GM23248 (cell line): Measurements from ENCODE around the gene CHST11. TPM values are rescaled to one million over a fixed set of nuclear protein-coding genes. Genes with fewer than 3 reads are reported as not detected.

Experiments
- DNase-seq: peaks from one replicate; pipeline ENCODE4 v3.0.0-alpha.2; 2015
- H2AFZ ChIP-seq: fragments of 200-600 bp; sonication (generic); 2 replicates; pipeline ENCODE4 v1.6.1; 2016; ENCODE audit warnings: antibody characterized with exemption
- H3F3A ChIP-seq: fragments of 200-600 bp; sonication (generic); 2 replicates; pipeline ENCODE4 v1.6.1; 2016; ENCODE audit warnings: mild to moderate bottlenecking, antibody characterized with exemption, mixed run types; ENCODE audit not compliant: insufficient read depth
- H3K27ac ChIP-seq: fragments of 200-600 bp; sonication (generic); 2 replicates; pipeline ENCODE4 v1.5.1; 2016; ENCODE audit warnings: mild to moderate bottlenecking
- H3K27me3 ChIP-seq: fragments of 200-600 bp; sonication (generic); replicated peaks from 2 replicates; pipeline ENCODE4 v1.6.1; 2016; ENCODE audit warnings: mild to moderate bottlenecking; ENCODE audit not compliant: insufficient read depth
- H3K36me3 ChIP-seq: fragments of 200-600 bp; sonication (generic); 2 replicates; pipeline ENCODE4 v1.6.1; 2016; ENCODE audit warnings: low read depth, mild to moderate bottlenecking
- H3K4me1 ChIP-seq: fragments of 200-600 bp; sonication (generic); 2 replicates; pipeline ENCODE4 v1.6.1; 2016; ENCODE audit warnings: mild to moderate bottlenecking; ENCODE audit not compliant: insufficient read depth
- H3K4me2 ChIP-seq: fragments of 200-600 bp; sonication (generic); one replicate; pipeline ENCODE4 v1.6.1; 2016; ENCODE audit warnings: mild to moderate bottlenecking; ENCODE audit not compliant: unreplicated experiment
- H3K4me3 ChIP-seq: fragments of 200-600 bp; sonication (generic); 2 replicates; pipeline ENCODE4 v1.5.1; 2016; ENCODE audit warnings: mild to moderate bottlenecking
- H3K79me2 ChIP-seq: fragments of 200-600 bp; sonication (generic); 2 replicates; pipeline ENCODE4 v1.6.1; 2016; ENCODE audit warnings: mild to moderate bottlenecking; ENCODE audit not compliant: insufficient read depth
- H3K9ac ChIP-seq: fragments of 200-600 bp; sonication (generic); 2 replicates; pipeline ENCODE4 v1.6.1; 2016; ENCODE audit warnings: mild to moderate bottlenecking
- H3K9me2 ChIP-seq: fragments of 200-600 bp; sonication (generic); 2 replicates; pipeline ENCODE4 v1.6.1; 2016; ENCODE audit warnings: mixed run types, mild to moderate bottlenecking, moderate library complexity; ENCODE audit not compliant: insufficient read depth
- H3K9me3 ChIP-seq: fragments of 200-600 bp; sonication (generic); one replicate; pipeline ENCODE4 v1.6.1; 2017; ENCODE audit warnings: low read depth
- H4K20me1 ChIP-seq: fragments of 200-600 bp; sonication (generic); 2 replicates; pipeline ENCODE4 v1.6.0; 2016; ENCODE audit not compliant: insufficient read depth
- EZH2 ChIP-seq: fragments of 200-600 bp; sonication (generic); IDR thresholded peaks from 2 replicates; pipeline ENCODE4 v1.6.1; 2018; ENCODE audit warnings: antibody characterized with exemption, mild to moderate bottlenecking; ENCODE audit not compliant: insufficient read depth, poor library complexity, severe bottlenecking
- EZH2phosphoT487 ChIP-seq: fragments of 200-600 bp; sonication (generic); IDR thresholded peaks from 2 replicates; pipeline ENCODE4 v1.6.1; 2018; ENCODE audit warnings: antibody characterized with exemption, moderate library complexity, mild to moderate bottlenecking, low read depth; ENCODE audit not compliant: insufficient read depth
- WGBS, 2 experiments: methylation state at CpG; one replicate each; pipeline ENCODE4 v1.1.6; 2015 to 2017; ENCODE audit warnings: low lambda C conversion rate in 2 of 2, low coverage in 1 of 2; ENCODE audit errors: missing lambda C conversion rate in 2 of 2; 5-methylcytosine and 5-hydroxymethylcytosine counted together
- in situ Hi-C: fragments of 300-500 bp; cut with MboI; formaldehyde crosslinking; loops from 2 replicates; pipeline ENCODE4 v1.15.0; 2020
- polyA plus RNA-seq: library from polyadenylated mRNA; unstranded; fragments of >200 nt; fragmentation: Nextera tagmentation; extraction: Ambion mirVana; gene quantifications from 2 replicates; pipeline ENCODE4 v1.2.1, GENCODE V29; 2016
- total RNA-seq: library from RNA; depleted of rRNA; stranded (reverse); fragments of >200 nt; shearing (Covaris generic); gene quantifications from 2 replicates; pipeline ENCODE4 v1.2.3, GENCODE V29; 2014

CHST11 gene
- total and polyA plus RNA-seq, 2 experiments from 2014 or later = 3.7 to 5.4 TPM

GRCh38 chr12:104623883-104624282 is 167.1 kb downstream of the CHST11 start:
- no peaks in the 10 kb centered on the region for H3K27me3 ChIP-seq
- TF ChIP-seq EZH2 (no peak), EZH2phosphoT487 (no peak)
- H3K4me2 ChIP-seq = no peak overlapping the region
- no peak overlapping the region for H2AFZ ChIP-seq
- no peaks in the 10 kb centered on the region for H3K4me1 ChIP-seq
- H3K4me3 ChIP-seq = no peak overlapping the region
- in situ Hi-C loops = no loop called here
- no peak overlapping the region for H3K9ac ChIP-seq
- H3K9me3 ChIP-seq = no peaks in the 10 kb centered on the region
- H3K27ac ChIP-seq = no peak overlapping the region
- DNase-seq = no peak
- no peaks in the 10 kb centered on the region for H3F3A ChIP-seq
- no peaks in the 10 kb centered on the region for H3K9me2 ChIP-seq
- no peaks in the 10 kb centered on the region for H3K36me3 ChIP-seq
- no peaks in the 10 kb centered on the region for H4K20me1 ChIP-seq
- no peaks in the 10 kb centered on the region for H3K79me2 ChIP-seq
- WGBS, 2 experiments = 87 to 92% methylated on average over 7 of the region's 7 CpGs

- DNase-seq = no peak
- no peaks in the 10 kb centered on the region for H4K20me1 ChIP-seq
- H3K4me3 ChIP-seq = no peak overlapping the region
- no peak overlapping the region for H3K9ac ChIP-seq
- TF ChIP-seq EZH2 = no peak
- TF ChIP-seq EZH2phosphoT487 = no peak
- no peaks in the 10 kb centered on the region for H3K9me3 ChIP-seq
- no peaks in the 10 kb centered on the region for H3K79me2 ChIP-seq
- no peaks in the 10 kb centered on the region for H3K27me3 ChIP-seq
- 97 to 98% methylated on average over 6 of the region's 6 CpGs for WGBS, 2 experiments
- H3K36me3 ChIP-seq = no peaks in the 10 kb centered on the region
- in situ Hi-C loops = no loop called here
- H3K4me2 ChIP-seq = no peak overlapping the region
- no peaks in the 10 kb centered on the region for H3F3A ChIP-seq
- no peaks in the 10 kb centered on the region for H3K4me1 ChIP-seq
- H2AFZ ChIP-seq = no peak overlapping the region
- H3K9me2 ChIP-seq = no peaks in the 10 kb centered on the region
- no peak overlapping the region for H3K27ac ChIP-seq
Measured at GRCh38 chr12:104624529-104624928, 167.8 kb downstream of the CHST11 start.

GRCh38 chr12:104626069-104626837 is 169.5 kb downstream of the CHST11 start:
- in situ Hi-C loops = no loop called here
- Histone ChIP-seq H3K27me3 (no peaks in the 10 kb centered on the region), H3K9ac (no peak overlapping the region), H4K20me1 (no peaks in the 10 kb centered on the region), H3F3A (no peaks in the 10 kb centered on the region), H3K27ac (no peak overlapping the region), H3K9me2 (no peaks in the 10 kb centered on the region), H3K4me3 (no peak overlapping the region), H3K4me1 (no peaks in the 10 kb centered on the region), H3K36me3 (no peaks in the 10 kb centered on the region), H3K9me3 (no peaks in the 10 kb centered on the region), H2AFZ (no peak overlapping the region), H3K79me2 (no peaks in the 10 kb centered on the region), H3K4me2 (no peak overlapping the region)
- no peak for TF ChIP-seq EZH2
- TF ChIP-seq EZH2phosphoT487 = no peak
- no peak for DNase-seq
- WGBS, 2 experiments = 88 to 91% methylated on average over 5 of the region's 5 CpGs

GRCh38 chr12:104627231-104627989 is 170.7 kb downstream of the CHST11 start:
- H3K9me2 ChIP-seq = no peaks in the 10 kb centered on the region
- WGBS, 2 experiments = 75 to 82% methylated on average over 7 of the region's 7 CpGs
- no peaks in the 10 kb centered on the region for H3K79me2 ChIP-seq
- TF ChIP-seq EZH2 = no peak
- no peak for TF ChIP-seq EZH2phosphoT487
- in situ Hi-C loops = no loop called here
- H3K4me3 ChIP-seq = no peak overlapping the region
- no peak overlapping the region for H3K9ac ChIP-seq
- H3K9me3 ChIP-seq = no peaks in the 10 kb centered on the region
- no peak overlapping the region for H3K4me2 ChIP-seq
- no peak for DNase-seq
- no peaks in the 10 kb centered on the region for H3K36me3 ChIP-seq
- H4K20me1 ChIP-seq = no peaks in the 10 kb centered on the region
- no peaks in the 10 kb centered on the region for H3K27me3 ChIP-seq
- H3K4me1 ChIP-seq = 0 out of 2 replicates have a peak, but pooled peaks cover 2% of the 10 kb centered on the region
- H3K27ac ChIP-seq = no peak overlapping the region
- H3F3A ChIP-seq = no peaks in the 10 kb centered on the region
- no peak overlapping the region for H2AFZ ChIP-seq
